Stimulated activated naive CD8-positive, alpha-beta T cell treated with anti-CD3 and anti-CD28 coated beads, Interleukin-15, Interleukin-2, amounts not matched to agents 100 ng/mL and 50 ng/mL, for 24 hours (primary cell): ENCODE measurements around the gene FOCAD.
"Not testable (repeated sequence)": the region's sequence is repeated elsewhere in the genome, so short reads cannot be mapped to it uniquely, and the experiment has no call there.

Experiments
- H3K27ac Mint-ChIP-seq: one replicate; pipeline ENCODE4 v1.8.0; 2021; ENCODE audit warnings: mild to moderate bottlenecking, mixed read lengths
- H3K27me3 Mint-ChIP-seq: one replicate; pipeline ENCODE4 v1.8.0; 2021; ENCODE audit warnings: mixed read lengths
- H3K36me3 Mint-ChIP-seq: one replicate; pipeline ENCODE4 v1.8.0; 2021; ENCODE audit warnings: low read depth, mixed read lengths
- H3K4me1 Mint-ChIP-seq: one replicate; pipeline ENCODE4 v1.8.0; 2021; ENCODE audit warnings: low read depth, mixed read lengths
- H3K4me3 Mint-ChIP-seq: one replicate; pipeline ENCODE4 v1.8.0; 2021; ENCODE audit warnings: mild to moderate bottlenecking, mixed read lengths
- H3K9me3 Mint-ChIP-seq: one replicate; pipeline ENCODE4 v1.8.0; 2021; ENCODE audit warnings: mixed read lengths

FOCAD gene

DNA sequence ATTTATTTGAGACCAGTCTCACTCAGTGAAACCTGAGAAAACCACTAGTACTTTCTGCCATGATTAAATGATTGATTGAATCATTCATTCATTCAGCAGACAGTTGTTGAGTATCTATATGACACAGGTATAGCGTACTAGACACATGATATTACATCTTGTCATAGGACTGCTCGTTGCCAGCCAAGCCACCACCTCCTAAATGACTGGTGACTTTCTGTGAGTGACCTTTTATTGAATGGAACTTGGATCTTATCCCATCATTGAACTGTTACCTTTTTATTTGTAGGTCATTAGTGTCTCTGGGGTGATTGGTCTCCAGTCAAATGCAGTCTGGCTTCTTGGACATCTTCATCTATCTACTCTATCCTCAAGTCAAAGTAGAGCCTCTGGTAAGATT lies 266.6 kb downstream of the FOCAD start:
- no peaks in the 10 kb centered on the region for H3K27me3 Mint-ChIP-seq
- H3K4me1 Mint-ChIP-seq: no peaks in the 10 kb centered on the region
- H3K27ac Mint-ChIP-seq: peak overlapping the region; percentile 5
- peaks cover 38% of the 10 kb centered on the region for H3K36me3 Mint-ChIP-seq
- no peaks in the 10 kb centered on the region for H3K9me3 Mint-ChIP-seq
- no peak overlapping the region for H3K4me3 Mint-ChIP-seq

DNA sequence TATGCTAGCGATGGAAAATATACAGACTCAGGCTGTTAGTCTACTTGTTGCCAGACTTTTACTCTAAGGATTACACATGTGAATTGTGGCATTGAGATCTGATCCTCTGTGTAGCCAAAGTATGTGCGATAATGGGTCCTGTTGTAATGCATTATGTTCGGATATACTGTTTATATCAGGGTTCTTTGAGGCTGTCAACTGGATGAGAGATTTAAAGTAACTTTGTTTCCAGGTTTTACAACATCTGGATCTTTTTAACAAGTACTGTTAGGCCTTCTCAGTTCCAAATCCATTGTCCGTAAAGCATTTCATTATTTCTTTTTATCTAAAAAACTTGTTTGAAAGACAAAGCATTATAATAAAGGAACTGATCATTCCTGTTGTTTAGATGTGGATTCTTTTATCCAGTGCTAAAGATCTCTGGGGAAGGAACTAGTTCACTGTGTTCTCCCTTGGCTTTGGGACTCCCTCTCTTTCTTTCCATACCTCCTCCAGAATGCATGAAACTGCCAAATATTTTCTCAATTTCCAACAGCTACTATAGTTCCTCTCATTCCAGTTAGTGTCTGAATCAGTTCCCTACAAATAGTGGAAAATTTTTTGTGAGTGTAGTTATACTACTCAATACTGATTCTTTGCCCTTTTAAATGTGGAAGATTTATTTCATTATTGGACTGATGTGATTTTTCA lies 278.6 kb downstream of the FOCAD start:
- H3K9me3 Mint-ChIP-seq: no peaks in the 10 kb centered on the region
- peaks cover 36% of the 10 kb centered on the region for H3K36me3 Mint-ChIP-seq
- H3K4me1 Mint-ChIP-seq: no peaks in the 10 kb centered on the region
- no peaks in the 10 kb centered on the region for H3K27me3 Mint-ChIP-seq
- H3K4me3 Mint-ChIP-seq: no peak overlapping the region
- no peak overlapping the region for H3K27ac Mint-ChIP-seq

DNA sequence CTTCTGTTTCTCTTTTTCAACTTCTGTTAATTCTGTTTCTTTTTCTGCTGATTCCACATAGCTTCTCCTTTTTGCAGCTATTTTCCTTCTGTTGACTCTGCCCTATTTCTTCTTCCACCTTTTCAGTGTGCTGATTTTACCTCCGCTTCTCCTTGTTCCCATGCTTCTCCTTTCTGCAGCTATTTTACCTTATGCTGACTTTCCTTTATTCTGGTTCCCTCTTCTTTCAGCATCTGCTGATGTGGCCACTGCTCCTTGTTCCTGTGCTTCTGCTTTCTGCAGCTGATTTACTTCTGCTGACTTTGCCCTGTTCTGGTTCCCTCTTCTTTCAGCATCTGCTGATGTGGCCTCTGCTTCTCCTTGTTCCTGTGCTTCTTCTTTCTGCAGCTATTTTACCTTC lies 288.6 kb downstream of the FOCAD start:
- Mint-ChIP-seq H3K4me3 (no peak overlapping the region), H3K27ac (no peak overlapping the region), H3K27me3 (no peaks in the 10 kb centered on the region), H3K4me1 (peaks cover 4% of the 10 kb centered on the region), H3K9me3 (peaks cover 6% of the 10 kb centered on the region), H3K36me3 (peaks cover 30% of the 10 kb centered on the region)

DNA sequence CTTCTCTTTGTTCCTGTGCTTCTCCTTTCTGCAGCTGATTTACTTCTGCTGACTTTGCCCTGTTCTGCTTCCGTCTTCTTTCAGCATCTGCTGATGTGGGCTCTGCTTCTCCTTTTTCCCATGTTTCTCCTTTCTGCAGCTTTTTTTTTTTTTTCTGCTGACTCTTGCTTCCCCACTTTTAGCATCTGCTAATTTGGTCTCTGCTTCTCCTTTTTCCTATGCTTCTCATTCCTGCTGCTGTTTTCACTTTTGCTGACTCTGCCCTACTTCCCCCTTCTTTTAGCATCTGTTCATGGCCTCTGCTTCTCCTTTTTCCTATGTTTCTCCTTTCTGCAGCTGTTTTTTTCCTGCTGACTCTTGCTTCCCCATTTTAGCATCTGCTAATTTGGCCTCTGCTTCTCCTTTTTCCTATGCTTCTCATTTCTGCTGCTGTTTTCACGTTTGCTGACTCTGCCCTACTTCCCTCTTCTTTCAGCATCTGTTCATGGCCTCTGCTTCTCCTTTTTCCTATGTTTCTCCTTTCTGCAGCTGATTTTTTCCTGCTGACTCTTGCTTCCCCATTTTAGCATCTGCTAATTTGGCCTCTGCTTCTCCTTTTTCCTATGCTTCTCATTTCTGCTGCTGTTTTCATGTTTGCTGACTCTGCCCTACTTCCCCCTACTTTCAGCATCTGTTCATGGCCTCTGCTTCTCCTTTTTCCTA lies 289.3 kb downstream of the FOCAD start:
- not testable (repeated sequence) for H3K9me3 Mint-ChIP-seq, H3K4me1 Mint-ChIP-seq, H3K27ac Mint-ChIP-seq, H3K4me3 Mint-ChIP-seq, H3K27me3 Mint-ChIP-seq
- peaks cover 35% of the 10 kb centered on the region for H3K36me3 Mint-ChIP-seq

DNA sequence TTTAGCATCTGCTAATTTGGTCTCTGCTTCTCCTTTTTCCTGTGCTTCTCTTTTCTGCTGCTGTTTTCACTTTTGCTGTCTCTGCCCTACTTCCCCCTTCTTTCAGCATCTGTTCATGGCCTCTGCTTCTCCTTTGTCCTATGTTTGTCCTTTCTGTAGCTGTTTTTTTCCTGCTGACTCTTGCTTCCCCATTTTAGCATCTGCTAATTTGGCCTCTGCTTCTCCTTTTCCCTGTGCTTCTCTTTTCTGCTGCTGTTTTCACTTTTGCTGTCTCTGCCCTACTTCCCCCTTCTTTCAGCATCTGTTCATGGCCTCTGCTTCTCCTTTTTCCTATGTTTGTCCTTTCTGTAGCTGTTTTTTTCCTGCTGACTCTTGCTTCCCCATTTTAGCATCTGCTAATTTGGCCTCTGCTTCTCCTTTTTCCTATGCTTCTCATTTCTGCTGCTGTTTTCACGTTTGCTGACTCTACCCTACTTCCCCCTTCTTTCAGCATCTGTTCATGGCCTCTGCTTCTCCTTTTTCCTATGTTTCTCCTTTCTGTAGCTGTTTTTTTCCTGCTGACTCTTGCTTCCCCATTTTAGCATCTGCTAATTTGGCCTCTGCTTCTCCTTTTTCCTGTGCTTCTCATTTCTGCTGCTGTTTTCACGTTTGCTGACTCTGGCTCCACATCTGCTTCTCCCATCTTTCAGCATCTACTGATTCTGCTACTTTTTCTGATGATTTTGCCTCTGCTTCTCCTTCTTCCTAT lies 290.3 kb downstream of the FOCAD start:
- not testable (repeated sequence) for H3K27me3 Mint-ChIP-seq, H3K4me1 Mint-ChIP-seq, H3K9me3 Mint-ChIP-seq, H3K27ac Mint-ChIP-seq, H3K4me3 Mint-ChIP-seq
- peaks cover 41% of the 10 kb centered on the region for H3K36me3 Mint-ChIP-seq

DNA sequence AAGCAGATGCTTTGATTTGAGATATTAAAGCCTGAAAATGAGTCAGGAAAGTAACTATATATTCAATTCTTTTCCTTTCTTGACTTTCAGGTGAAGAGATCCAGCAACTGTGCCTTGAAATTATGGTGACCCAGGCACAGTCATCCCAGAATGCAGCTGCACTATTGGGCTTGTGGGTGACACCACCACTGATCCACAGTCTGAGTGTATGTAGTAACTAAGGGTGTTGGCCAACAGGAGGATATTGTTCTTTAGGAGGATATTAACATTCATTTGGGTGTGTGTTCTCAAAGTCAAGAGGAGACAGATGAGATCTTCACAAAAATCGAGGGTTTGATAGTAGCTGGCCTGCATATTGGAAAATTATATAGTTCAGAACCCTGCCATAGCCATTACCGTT lies 294.2 kb downstream of the FOCAD start:
- Mint-ChIP-seq H3K36me3 (peaks cover 52% of the 10 kb centered on the region), H3K27ac (no peak overlapping the region), H3K4me3 (no peak overlapping the region), H3K4me1 (peaks cover 8% of the 10 kb centered on the region), H3K27me3 (no peaks in the 10 kb centered on the region), H3K9me3 (no peaks in the 10 kb centered on the region)

DNA sequence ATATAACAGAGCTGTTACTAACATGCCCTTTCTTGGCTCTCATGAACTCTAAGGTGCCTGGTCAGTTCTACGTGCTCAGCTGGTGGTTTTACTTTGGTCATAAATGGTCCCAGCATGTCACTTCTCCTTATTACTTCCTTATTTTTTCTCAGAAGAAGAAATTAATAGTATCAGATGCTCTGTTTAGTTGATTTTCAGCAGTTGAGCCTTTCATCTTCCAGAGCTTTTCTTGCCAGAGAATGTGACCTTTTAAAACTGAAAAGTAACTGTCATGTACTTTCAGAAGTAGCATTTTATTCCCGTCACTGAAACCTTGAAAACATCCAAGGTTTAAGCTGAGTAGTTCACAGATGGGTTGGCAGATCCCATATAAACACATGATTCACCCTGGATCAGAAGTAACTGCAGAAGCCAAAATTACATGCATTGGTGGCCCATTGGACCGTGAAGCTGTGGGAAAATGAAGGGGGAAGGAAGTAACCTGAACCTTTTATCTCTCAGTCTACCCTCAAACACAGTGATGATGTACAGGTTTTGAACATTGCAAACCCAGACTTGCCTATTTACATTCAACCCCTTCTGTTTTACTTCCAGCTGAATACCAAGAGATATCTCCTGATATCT lies 296.9 kb downstream of the FOCAD start:
- no peaks in the 10 kb centered on the region for H3K9me3 Mint-ChIP-seq
- peaks cover 56% of the 10 kb centered on the region for H3K36me3 Mint-ChIP-seq
- peaks cover 8% of the 10 kb centered on the region for H3K4me1 Mint-ChIP-seq
- H3K27me3 Mint-ChIP-seq: no peaks in the 10 kb centered on the region
- H3K4me3 Mint-ChIP-seq: no peak overlapping the region
- H3K27ac Mint-ChIP-seq: peak overlapping the region; percentile 36

DNA sequence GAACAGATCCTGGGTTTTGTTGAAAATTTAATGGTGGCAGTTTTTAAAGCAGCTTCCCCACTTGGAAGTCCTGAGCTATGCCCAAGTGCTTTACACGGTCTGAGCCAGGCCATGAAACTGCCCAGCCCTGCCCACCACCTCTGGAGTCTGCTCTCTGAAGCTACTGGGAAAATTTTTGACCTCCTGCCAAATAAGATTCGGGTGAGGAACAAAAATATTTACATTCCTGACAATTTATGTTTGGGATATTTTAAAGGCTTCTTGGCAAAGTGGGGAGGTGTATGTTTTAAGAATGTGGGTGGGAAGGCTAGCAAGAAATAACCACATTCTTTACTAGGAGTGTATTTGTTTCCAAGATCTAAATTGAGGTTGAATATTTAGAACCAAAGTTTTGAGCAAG lies 297.4 kb downstream of the FOCAD start:
- Mint-ChIP-seq H3K4me1 (peaks cover 8% of the 10 kb centered on the region), H3K9me3 (no peaks in the 10 kb centered on the region), H3K36me3 (peaks cover 57% of the 10 kb centered on the region), H3K27ac (no peak overlapping the region), H3K4me3 (no peak overlapping the region), H3K27me3 (no peaks in the 10 kb centered on the region)

DNA sequence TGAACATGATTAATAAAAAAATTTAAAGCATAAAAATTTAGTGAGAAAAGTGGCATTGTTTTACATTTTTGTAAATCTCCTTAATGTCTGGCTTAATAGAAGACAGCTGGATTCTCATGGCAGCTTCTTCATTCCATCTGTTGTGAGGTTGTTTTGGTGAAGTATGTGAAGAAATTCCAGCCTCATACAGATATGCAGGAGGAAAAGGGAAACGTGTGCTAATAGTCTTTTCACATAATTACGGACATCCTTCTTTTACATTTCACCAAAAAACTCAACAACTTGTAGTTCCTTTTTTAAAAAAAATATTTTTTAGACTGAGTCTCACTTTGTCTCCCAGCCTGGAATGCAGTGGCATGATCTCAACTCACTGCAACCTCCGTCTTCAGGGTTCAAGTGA lies 300.4 kb downstream of the FOCAD start:
- H3K36me3 Mint-ChIP-seq: peaks cover 59% of the 10 kb centered on the region
- H3K4me3 Mint-ChIP-seq: no peak overlapping the region
- H3K27me3 Mint-ChIP-seq: no peaks in the 10 kb centered on the region

DNA sequence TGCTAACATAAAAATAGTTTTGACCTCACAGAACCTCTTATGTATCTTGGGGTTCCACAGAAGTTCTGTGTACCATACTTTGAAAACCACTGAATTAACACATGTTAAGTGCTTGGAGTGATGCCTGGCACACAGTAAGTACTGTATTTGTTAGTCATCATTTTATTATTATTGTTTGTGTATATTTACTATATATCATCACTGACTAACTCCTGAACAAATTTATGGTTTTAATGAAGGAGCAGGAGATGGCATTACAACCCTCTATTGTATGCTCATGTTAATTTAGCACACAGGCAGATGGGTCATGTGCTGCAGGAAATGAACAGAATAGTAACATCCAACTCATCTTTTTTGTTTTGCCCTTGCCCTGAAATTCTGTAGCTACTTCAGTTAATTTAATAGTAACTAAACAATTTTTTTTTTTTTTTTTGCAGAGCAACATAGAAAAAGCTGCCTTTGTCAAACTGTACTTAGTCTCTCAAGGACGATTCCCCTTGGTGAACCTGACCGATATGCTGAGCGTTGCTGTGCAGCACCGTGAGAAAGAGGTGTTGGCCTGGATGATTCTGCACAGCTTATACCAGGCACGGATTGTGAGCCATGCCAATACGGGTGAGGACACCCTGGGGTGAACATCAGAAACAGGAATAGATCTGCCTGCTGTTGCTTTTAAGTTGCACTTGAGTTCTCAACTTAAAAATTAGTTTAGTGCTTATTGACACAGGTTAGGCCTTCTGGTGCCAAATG lies 302.0 kb downstream of the FOCAD start:
- Mint-ChIP-seq H3K4me3 (no peak overlapping the region), H3K27me3 (no peaks in the 10 kb centered on the region), H3K9me3 (no peaks in the 10 kb centered on the region), H3K36me3 (peaks cover 65% of the 10 kb centered on the region), H3K27ac (peak overlapping the region; percentile 21), H3K4me1 (peaks cover 4% of the 10 kb centered on the region)

More for the DNA sequence above, 300.4 kb downstream of the FOCAD start:
- H3K27ac Mint-ChIP-seq: no peak overlapping the region
- no peaks in the 10 kb centered on the region for H3K9me3 Mint-ChIP-seq
- H3K4me1 Mint-ChIP-seq: peaks cover 8% of the 10 kb centered on the region

DNA sequence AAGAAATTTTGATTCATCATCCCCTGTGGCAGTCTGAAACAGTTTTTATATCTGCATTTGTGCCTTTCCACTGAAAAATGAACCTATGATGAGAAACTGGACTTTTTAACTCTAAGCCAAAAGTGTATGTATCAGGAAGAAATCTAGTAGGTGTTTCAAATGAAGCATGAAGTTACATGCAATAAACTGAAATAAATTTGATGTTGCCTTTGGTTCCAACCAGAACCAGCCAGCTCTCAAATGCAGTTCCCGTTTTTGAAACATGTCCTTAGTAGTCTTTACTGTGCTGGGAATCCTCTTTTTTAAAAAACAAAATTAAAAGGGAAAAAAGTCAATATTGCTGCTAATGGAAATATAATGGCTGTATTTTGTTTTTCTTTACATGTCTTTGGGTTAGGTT lies 303.5 kb downstream of the FOCAD start:
- Mint-ChIP-seq H3K36me3 (peaks cover 58% of the 10 kb centered on the region), H3K27ac (no peak overlapping the region)

DNA sequence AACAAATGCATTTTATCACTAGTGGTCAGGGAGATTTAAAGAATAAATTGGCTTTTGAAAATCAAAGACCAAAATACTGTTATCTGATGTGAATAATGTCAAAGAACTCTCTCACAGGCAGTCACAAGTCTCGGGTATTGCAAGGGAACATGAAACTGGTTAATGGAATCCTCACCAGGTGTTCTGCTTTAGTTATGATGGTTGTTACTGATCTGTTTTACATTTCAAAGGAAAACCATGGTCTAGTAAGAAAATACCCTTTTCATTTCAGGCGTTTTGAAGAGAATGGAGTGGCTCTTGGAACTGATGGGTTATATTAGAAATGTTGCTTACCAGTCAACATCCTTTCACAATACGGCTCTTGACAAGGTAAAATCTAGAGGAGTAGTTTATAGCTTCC lies 304.0 kb downstream of the FOCAD start:
- peaks cover 56% of the 10 kb centered on the region for H3K36me3 Mint-ChIP-seq
- no peaks in the 10 kb centered on the region for H3K9me3 Mint-ChIP-seq
- H3K27ac Mint-ChIP-seq: no peak overlapping the region
- H3K4me3 Mint-ChIP-seq: no peak overlapping the region
- no peaks in the 10 kb centered on the region for H3K4me1 Mint-ChIP-seq
- no peaks in the 10 kb centered on the region for H3K27me3 Mint-ChIP-seq

More for the DNA sequence above, 303.5 kb downstream of the FOCAD start:
- Mint-ChIP-seq H3K4me3 (no peak overlapping the region), H3K27me3 (no peaks in the 10 kb centered on the region), H3K9me3 (no peaks in the 10 kb centered on the region), H3K4me1 (no peaks in the 10 kb centered on the region)

DNA sequence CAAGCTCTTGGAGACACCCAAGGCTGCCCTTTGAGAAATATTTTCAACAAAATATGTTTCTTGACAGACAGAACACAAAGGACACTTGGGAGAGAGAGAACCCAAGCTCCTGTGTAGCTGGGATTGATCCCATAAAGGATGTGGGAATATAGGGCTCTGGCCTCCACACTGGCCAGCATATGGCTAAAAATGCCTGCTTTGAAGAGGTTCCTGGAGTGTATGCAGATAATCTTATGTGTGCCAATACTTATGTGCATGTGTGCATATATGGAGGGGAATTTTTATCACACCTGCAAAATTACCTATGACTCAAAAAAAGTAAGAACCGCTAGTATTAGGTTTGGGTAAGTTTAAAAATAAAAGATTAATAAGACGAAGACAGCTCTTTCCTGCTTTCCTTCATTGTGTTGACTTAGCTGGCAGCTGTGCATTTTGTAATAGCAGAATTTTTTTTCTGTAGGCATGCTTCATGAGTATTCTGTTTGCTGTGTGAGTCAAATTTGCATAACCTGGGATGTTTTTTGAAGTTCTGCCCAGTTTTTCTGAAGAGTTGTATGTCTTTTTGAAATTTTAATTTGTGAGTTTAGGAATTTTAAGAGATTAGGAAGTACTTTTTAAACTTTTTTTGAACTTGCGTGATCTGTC lies 304.7 kb downstream of the FOCAD start:
- Mint-ChIP-seq H3K27me3 (no peaks in the 10 kb centered on the region), H3K27ac (no peak overlapping the region), H3K36me3 (peaks cover 52% of the 10 kb centered on the region), H3K4me1 (no peaks in the 10 kb centered on the region), H3K4me3 (no peak overlapping the region), H3K9me3 (no peaks in the 10 kb centered on the region)

DNA sequence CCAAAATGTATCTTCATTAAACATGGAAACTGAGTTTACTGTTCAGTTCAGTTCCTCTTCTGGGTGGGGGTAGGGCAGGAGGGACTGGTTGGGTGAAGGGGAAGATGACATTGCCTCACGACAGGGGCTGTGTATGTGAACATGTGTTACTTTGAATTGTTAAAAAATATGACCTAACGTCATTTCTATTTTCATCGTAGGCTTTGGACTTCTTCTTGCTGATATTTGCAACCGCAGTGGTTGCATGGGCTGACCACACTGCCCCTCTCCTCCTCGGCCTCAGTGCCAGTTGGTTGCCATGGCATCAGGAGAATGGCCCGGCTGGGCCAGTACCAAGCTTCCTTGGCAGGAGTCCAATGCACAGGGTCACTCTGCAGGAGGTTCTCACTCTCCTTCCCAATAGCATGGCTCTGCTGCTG lies 305.9 kb downstream of the FOCAD start:
- Mint-ChIP-seq H3K4me3 (no peak overlapping the region), H3K4me1 (peaks cover under 1% of the 10 kb centered on the region), H3K27ac (no peak overlapping the region), H3K36me3 (peaks cover 63% of the 10 kb centered on the region), H3K27me3 (no peaks in the 10 kb centered on the region), H3K9me3 (no peaks in the 10 kb centered on the region)
